SU-DHL-6 (cell line): ENCODE results near the gene CEP170.

ENCODE experiments used
- CTCF ChIP-seq: fragments of 200-600 bp; sonication (generic); IDR thresholded peaks from one replicate; pipeline ENCODE4 v1.5.1; 2017; ENCODE audit warnings: antibody characterized with exemption, mild to moderate bottlenecking, low read length, moderate library complexity; ENCODE audit not compliant: insufficient read depth, poor library complexity, severe bottlenecking
- EZH2phosphoT487 ChIP-seq: fragments of 200-600 bp; sonication (generic), shearing (Covaris generic); conservative IDR thresholded peaks from 2 replicates; pipeline ENCODE4 v1.6.1; 2018; ENCODE audit warnings: mild to moderate bottlenecking, antibody characterized with exemption, low read length, moderate library complexity, mixed read lengths

GRCh38 chr1:243217349-243217748 lies 37.7 kb downstream of the CEP170 start:
- TF ChIP-seq CTCF (no peak), EZH2phosphoT487 (no peak)
